Diencephalon (tissue), 1 donor: ENCODE measurements around the gene GPR85. TPM values are rescaled to one million over a fixed set of nuclear protein-coding genes. Genes with fewer than 3 reads are reported as not detected.

Experiments
- total RNA-seq: library from RNA; depleted of rRNA; stranded (reverse); fragments of >200 nt; gene quantifications from one replicate; pipeline ENCODE4 v1.2.3, GENCODE V29; 2014

Gene GPR85
- 106 TPM for total RNA-seq

GRCh38 chr7:113086431-113086888, at the start of gene GPR85:
Gene GPR85, minus strand, starts transcription at chr7:113086827. Its CDS starts 2,106 bp downstream, at chr7:113084721.

GRCh38 chr7:113118074-113118959, 31.7 kb upstream of the GPR85 start, which contains the start of gene SMIM30:
Gene SMIM30, minus strand, starts transcription at chr7:113118554. Its CDS starts 976 bp downstream, at chr7:113117578.

Other genes starting within 250 kb of the GPR85 start
- 56.1 TPM for gene SMIM30, start 31.7 kb upstream of the GPR85 start, total RNA-seq